ENCODE results near the gene SEMA4F. TPM values are rescaled to one million over a fixed set of nuclear protein-coding genes. Genes with fewer than 3 reads are reported as not detected.

The SEMA4F gene
- total RNA-seq, 1 experiment from 2014 or later = 6.6 TPM

DNA sequence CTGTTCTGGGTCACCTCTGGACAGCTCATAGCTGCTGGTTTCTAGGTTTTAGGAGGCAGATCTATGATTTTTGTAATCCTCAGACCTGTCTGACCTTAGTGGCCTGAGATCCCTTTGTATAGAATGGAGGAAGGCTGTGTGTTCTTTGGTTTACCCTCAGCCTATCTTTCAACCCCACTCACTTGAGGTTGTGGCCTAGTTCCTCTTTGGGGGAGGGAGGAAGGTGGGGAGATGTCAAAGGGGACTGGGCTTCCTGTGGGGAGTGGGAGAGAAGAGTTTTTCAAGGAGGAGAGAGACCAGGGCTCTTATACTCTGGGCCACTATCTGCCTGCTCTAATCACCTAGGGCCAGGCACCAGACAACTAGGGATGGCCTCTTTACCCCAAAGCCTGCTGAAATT lies 28.5 kb downstream of the SEMA4F start:
- Histone ChIP-seq H3K14ac (ENCODE audit: insufficient read depth, low read length) (no peak overlapping the region), H4K8ac (replicated peaks; ENCODE audit: insufficient read length, low read depth, low read length) (no peak overlapping the region), H2BK120ac (ENCODE audit: low read depth, low read length, poor library complexity, severe bottlenecking) (no peak overlapping the region), H3T11ph (ENCODE audit: low read length) (no peak overlapping the region), H3K27me3 (ENCODE audit: insufficient read depth, low read length) (no peaks in the 10 kb centered on the region), H2BK15ac (ENCODE audit: low read depth, low read length) (no peak overlapping the region), H3K79me1 (ENCODE audit: insufficient read depth, low read depth, low read length, poor library complexity, severe bottlenecking) (no peaks in the 10 kb centered on the region), H3K4me2 (ENCODE audit: insufficient read depth, insufficient read length, low read length) (no peak overlapping the region), H3K18ac (ENCODE audit: insufficient read length, low read depth, low read length) (no peak overlapping the region), H2BK12ac (ENCODE audit: insufficient read length, low read depth, low read length) (no peak overlapping the region), H4K20me1 (ENCODE audit: control insufficient read depth, insufficient read depth, insufficient read length) (no peaks in the 10 kb centered on the region), H4K5ac (ENCODE audit: insufficient read length, low read depth, low read length) (no peak overlapping the region), H2AK5ac (ENCODE audit: insufficient read length, low read length) (no peak overlapping the region), H3K9me3 (ENCODE audit: control insufficient read depth, low read depth, low read length) (no peaks in the 10 kb centered on the region), H3K27ac (ENCODE audit: insufficient read length, low read depth, low read length) (no peak overlapping the region), H3K79me2 (ENCODE audit: insufficient read depth, low read length) (no peaks in the 10 kb centered on the region), H3K4ac (ENCODE audit: low read depth, low read length) (no peak overlapping the region), H3K23ac (ENCODE audit: insufficient read length, low read depth, low read length) (no peak overlapping the region), H2AFZ (ENCODE audit: low read length) (no peak overlapping the region), H3K56ac (ENCODE audit: insufficient read length, low read depth, low read length) (no peak overlapping the region), H3K4me1 (ENCODE audit: insufficient read depth, low read length) (no peaks in the 10 kb centered on the region), H4K91ac (ENCODE audit: insufficient read length, low read depth, low read length) (no peak overlapping the region), H3K23me2 (ENCODE audit: insufficient read length, low read depth, low read length, poor library complexity, severe bottlenecking) (no peaks in the 10 kb centered on the region), H2BK20ac (ENCODE audit: low read depth, low read length, poor library complexity, severe bottlenecking) (no peak overlapping the region), H2BK5ac (ENCODE audit: insufficient read length, low read length) (no peak overlapping the region), H3K9ac (ENCODE audit: extremely low read depth, insufficient read length, low read length) (no peak overlapping the region)
- H3K27me3 Mint-ChIP-seq (ENCODE audit: low read depth) = no peaks in the 10 kb centered on the region; the same call in 1 of the 2 replicates
- peaks cover 0 to 1% (median 0%) of the 10 kb centered on the region in 3 experiments; a peak in 2 of 7 replicates for H3K36me3 Mint-ChIP-seq (ENCODE audit: insufficient read depth in 1 of 3, low read depth in 3 of 3)
- H3K4me3 Mint-ChIP-seq = no peak overlapping the region
- no peak for DNase-seq
- H3K9me3 Mint-ChIP-seq = peaks cover 0 to 2% of the 10 kb centered on the region in 2 experiments; a peak in 2 of 5 replicates
- no peak overlapping the region for H3K27ac Mint-ChIP-seq
- no peaks in the 10 kb centered on the region for H3K4me1 Mint-ChIP-seq
- TF ChIP-seq, protein P1, sequence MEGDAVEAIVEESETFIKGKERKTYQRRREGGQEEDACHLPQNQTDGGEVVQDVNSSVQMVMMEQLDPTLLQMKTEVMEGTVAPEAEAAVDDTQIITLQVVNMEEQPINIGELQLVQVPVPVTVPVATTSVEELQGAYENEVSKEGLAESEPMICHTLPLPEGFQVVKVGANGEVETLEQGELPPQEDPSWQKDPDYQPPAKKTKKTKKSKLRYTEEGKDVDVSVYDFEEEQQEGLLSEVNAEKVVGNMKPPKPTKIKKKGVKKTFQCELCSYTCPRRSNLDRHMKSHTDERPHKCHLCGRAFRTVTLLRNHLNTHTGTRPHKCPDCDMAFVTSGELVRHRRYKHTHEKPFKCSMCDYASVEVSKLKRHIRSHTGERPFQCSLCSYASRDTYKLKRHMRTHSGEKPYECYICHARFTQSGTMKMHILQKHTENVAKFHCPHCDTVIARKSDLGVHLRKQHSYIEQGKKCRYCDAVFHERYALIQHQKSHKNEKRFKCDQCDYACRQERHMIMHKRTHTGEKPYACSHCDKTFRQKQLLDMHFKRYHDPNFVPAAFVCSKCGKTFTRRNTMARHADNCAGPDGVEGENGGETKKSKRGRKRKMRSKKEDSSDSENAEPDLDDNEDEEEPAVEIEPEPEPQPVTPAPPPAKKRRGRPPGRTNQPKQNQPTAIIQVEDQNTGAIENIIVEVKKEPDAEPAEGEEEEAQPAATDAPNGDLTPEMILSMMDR (conservative IDR thresholded peaks at IDR 0.05) = no peak

Data from H9 (cell line).